Measurements from ENCODE around the gene NEURL1. TPM values are rescaled to one million over a fixed set of nuclear protein-coding genes. Genes with fewer than 3 reads are reported as not detected.

NEURL1 gene
- total RNA-seq, 4 donors from 2014 or later: 0.39 to 0.63 (median 0.46) TPM

- intact Hi-C loops (cut with DNase I): no loop called here
- Histone ChIP-seq H3K4me1 (no peaks in the 10 kb centered on the region), H3K36me3 (no peaks in the 10 kb centered on the region), H3K4me3 (no peak overlapping the region), H3K27me3 (no peaks in the 10 kb centered on the region), H3K27ac (replicated peaks in 1 of 4) (no peak overlapping the region), H3K9me3 (peaks cover 0 to 5% (median 2%) of the 10 kb centered on the region in 4 donors)
- no peak for DNase-seq (ENCODE audit: extremely low spot score)
- 82% methylated on average over 7 of the region's 7 CpGs for WGBS
- TF ChIP-seq POLR2A (IDR thresholded peaks at IDR 0.05; ENCODE audit: low read depth) (no peak), POLR2AphosphoS5 (IDR thresholded peaks at IDR 0.05) (no peak), EP300 (IDR thresholded peaks at IDR 0.05) (no peak), CTCF (IDR thresholded peaks at IDR 0.05) (no peak)
These were observed 70.0 kb downstream of the NEURL1 start for GRCh38 chr10:103563231-103564115.

GRCh38 chr10:103564116-103564501 lies 70.6 kb downstream of the NEURL1 start:
- no peaks in the 10 kb centered on the region for H3K36me3 ChIP-seq
- no peaks in the 10 kb centered on the region for H3K4me1 ChIP-seq
- H3K27me3 ChIP-seq: no peaks in the 10 kb centered on the region
- H3K27ac ChIP-seq (replicated peaks in 1 of 4): no peak overlapping the region
- intact Hi-C loops (cut with DNase I): no loop called here
- no peak for DNase-seq (ENCODE audit: extremely low spot score)
- WGBS: 46% methylated on average over 5 of the region's 7 CpGs
- peaks cover 0 to 5% (median 2%) of the 10 kb centered on the region in 4 donors for H3K9me3 ChIP-seq
- H3K4me3 ChIP-seq: no peak overlapping the region
- TF ChIP-seq EP300 (IDR thresholded peaks at IDR 0.05) (no peak), POLR2AphosphoS5 (IDR thresholded peaks at IDR 0.05) (no peak), POLR2A (IDR thresholded peaks at IDR 0.05; ENCODE audit: low read depth) (no peak), CTCF (IDR thresholded peaks at IDR 0.05) (no peak)

GRCh38 chr10:103564776-103565520 lies 71.4 kb downstream of the NEURL1 start:
- H3K27ac ChIP-seq (replicated peaks in 1 of 4): no peak overlapping the region
- intact Hi-C loops (cut with DNase I): no loop called here
- WGBS: 69% methylated on average over 12 of the region's 12 CpGs

GRCh38 chr10:103566536-103566935 lies 73.0 kb downstream of the NEURL1 start:
- intact Hi-C loops (cut with DNase I): no loop called here
- no peak for DNase-seq (ENCODE audit: extremely low spot score)
- Histone ChIP-seq H3K9me3 (no peaks in the 10 kb centered on the region), H3K27me3 (no peaks in the 10 kb centered on the region), H3K4me1 (no peaks in the 10 kb centered on the region), H3K36me3 (no peaks in the 10 kb centered on the region), H3K4me3 (no peak overlapping the region), H3K27ac (replicated peaks in 1 of 4) (no peak overlapping the region)
- 57% methylated on average over 3 of the region's 3 CpGs for WGBS
- no peak for TF ChIP-seq CTCF (IDR thresholded peaks at IDR 0.05)
- TF ChIP-seq POLR2A (IDR thresholded peaks at IDR 0.05; ENCODE audit: low read depth): no peak
- no peak for TF ChIP-seq POLR2AphosphoS5 (IDR thresholded peaks at IDR 0.05)
- TF ChIP-seq EP300 (IDR thresholded peaks at IDR 0.05): no peak

More at GRCh38 chr10:103564776-103565520, 71.4 kb downstream of the NEURL1 start:
- no peaks in the 10 kb centered on the region for H3K36me3 ChIP-seq
- DNase-seq (ENCODE audit: extremely low spot score): no peak
- no peak overlapping the region for H3K4me3 ChIP-seq
- TF ChIP-seq POLR2AphosphoS5 (IDR thresholded peaks at IDR 0.05) (no peak), CTCF (IDR thresholded peaks at IDR 0.05) (peak in 2 of 3 experiments; percentile 33 to 51)
- H3K27me3 ChIP-seq: no peaks in the 10 kb centered on the region
- H3K4me1 ChIP-seq: no peaks in the 10 kb centered on the region
- H3K9me3 ChIP-seq: peaks cover 0 to 5% (median 2%) of the 10 kb centered on the region in 4 donors

Data from esophagus muscularis mucosa (tissue), 4 donors.